ENCODE measurements around the gene CPNE7. TPM values are rescaled to one million over a fixed set of nuclear protein-coding genes. Genes with fewer than 3 reads are reported as not detected.

The CPNE7 gene
- total and polyA plus RNA-seq, 2 of the 8 experiments (the other 6 are each of a cell fraction or from before 2014, with no cell fraction given) = 10.0 to 23.7 TPM

DNA sequence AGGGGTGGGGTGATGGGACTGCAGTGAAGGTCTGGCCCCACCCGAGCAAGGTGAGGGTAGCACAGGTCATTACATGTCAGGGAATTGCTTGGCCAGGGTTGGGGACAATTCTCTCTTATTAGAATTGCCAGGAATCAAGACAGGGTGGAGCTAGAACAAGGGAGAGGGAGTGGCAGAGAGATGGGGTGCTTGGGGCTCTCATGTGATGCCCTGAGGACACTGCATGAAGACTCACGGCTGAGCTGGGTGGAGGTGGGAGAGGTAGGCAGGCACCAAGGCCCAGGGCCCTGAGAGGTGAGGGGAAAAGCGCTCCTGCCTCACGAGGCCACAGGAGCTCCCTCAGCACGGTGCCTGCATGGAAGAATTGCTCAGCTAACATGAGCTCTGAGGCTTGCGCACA, 41.5 kb downstream of the CPNE7 start (continued):
- TF ChIP-seq CHD7 (IDR thresholded peaks at IDR 0.05; ENCODE audit: insufficient replicate concordance, low read length) (no peak), SIRT6 (IDR thresholded peaks at IDR 0.05; ENCODE audit: low read length) (no peak), KDM1A (IDR thresholded peaks at IDR 0.05; ENCODE audit: borderline replicate concordance, low read length) (no peak), ZNF274 (IDR thresholded peaks at IDR 0.05; ENCODE audit: borderline replicate concordance, extremely low read depth, low read length) (no peak), CTCF (IDR thresholded peaks at IDR 0.05; ENCODE audit: control extremely low read depth in 1 of 3, insufficient read depth in 1 of 3, low read depth in 1 of 3, low read length in 3 of 3) (no peak)

Data from H1 (cell line).